Activated CD8-positive, alpha-beta memory T cell treated with anti-CD3 and anti-CD28 coated beads for 24 hours (primary cell): Measurements from ENCODE around the gene NUDT1.

Source experiments
- DNase-seq: peaks from one replicate; pipeline ENCODE4 v3.0.0-alpha.2; 2020

The NUDT1 gene

GRCh38 chr7:2205036-2205780 is 36.8 kb upstream of the NUDT1 start:
- DNase-seq: no peak

- no peak for DNase-seq
These were observed 33.3 kb upstream of the NUDT1 start for GRCh38 chr7:2208712-2209111.

- peak; percentile 76 for DNase-seq
These were observed 32.7 kb upstream of the NUDT1 start for GRCh38 chr7:2209146-2209960.

- DNase-seq: no peak
These were observed 32.1 kb upstream of the NUDT1 start for GRCh38 chr7:2209961-2210323.

GRCh38 chr7:2210551-2211258 is 31.3 kb upstream of the NUDT1 start:
- DNase-seq: no peak

DNA sequence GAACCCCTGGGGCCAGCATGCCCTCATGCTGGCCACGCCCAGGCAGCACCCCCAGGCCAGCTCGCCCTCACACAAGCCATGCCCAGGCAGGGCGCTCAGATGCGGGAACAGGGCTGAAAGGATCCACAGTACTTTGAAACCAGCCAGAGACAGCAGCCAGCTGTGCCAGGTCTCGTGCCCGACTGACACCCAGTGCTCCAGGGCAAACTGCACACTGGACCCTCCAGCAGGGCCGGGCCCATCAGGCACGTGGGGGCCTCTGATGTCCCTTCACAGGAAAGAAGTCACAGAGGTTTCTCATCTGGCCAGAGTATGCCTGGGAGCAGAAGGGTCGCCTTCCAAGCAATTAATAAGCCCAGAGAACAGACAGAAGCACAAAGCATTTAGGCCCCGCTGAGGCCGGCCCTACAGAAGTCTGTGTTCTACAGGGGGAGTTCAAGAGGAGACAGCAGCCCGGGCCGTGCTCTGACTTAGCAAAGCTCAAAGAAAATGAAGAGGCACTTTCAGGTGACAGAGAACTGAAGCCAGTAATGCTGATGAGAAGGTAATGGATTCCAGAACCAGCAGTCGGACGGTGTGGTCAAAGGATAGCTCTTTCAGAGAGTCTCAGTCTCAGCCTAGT is 30.7 kb upstream of the NUDT1 start:
- no peak for DNase-seq

- no peak for DNase-seq
These were observed 30.1 kb upstream of the NUDT1 start for GRCh38 chr7:2211926-2212325.

DNA sequence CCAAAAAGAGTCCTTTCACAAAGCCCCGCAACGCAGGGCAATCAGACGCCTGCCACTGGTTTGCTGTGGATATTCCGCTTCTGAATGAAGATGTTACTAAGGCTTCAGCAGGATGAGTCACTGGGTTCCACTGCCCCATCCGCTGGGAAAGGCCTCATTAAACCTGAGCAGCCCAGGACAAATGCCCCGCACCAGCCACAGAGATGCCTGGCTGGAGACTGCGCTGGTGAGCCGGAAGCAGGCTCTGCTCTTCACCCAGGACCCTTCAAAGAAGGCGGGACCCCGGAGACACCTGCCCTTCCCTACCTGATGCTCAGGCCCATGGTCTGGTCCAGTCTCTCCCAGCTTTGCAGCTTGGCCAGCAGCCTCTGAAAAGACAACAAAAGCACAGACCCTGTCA is 29.1 kb upstream of the NUDT1 start:
- no peak for DNase-seq

GRCh38 chr7:2213551-2214215 is 28.3 kb upstream of the NUDT1 start:
- DNase-seq: no peak

DNA sequence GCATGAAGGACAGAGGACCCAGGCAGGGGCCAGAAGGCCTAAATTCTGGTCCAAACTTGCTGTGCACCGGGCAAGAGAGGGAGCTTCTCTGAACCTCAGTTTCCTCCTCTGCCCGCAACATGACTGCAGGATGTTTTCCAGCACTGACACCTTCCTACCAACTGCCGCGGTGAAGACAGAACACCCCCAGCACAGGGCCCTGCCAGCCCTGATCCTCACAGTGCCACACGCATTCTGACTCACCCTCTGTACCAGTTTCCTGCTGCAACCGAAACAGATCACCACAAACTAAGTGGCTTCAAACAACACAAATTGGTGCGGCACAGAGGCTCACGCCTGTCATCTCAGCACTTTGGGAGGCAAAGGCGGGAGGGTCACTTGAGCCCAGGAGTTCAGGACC is 27.4 kb upstream of the NUDT1 start:
- no peak for DNase-seq

DNA sequence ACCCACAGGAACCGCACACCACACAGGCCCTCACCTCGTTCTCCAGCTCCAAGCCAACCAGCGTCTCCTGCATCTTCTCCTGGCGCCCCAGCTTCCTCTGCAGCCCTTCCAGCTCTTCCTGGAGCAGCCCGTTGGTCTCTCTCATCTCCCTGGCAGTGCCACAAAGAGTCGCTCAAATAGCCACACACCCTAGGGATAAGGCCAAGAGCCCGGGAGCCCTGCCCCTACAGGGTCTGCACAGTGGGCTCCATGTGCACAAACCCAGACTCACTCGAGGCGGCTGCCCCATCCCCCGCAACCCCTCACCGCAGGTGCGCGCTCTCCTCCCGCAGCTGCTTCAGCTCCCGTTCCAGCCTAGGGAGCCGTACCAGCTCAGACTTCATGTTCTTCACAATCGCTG is 26.2 kb upstream of the NUDT1 start:
- DNase-seq: no peak

GRCh38 chr7:2217206-2217605 is 24.8 kb upstream of the NUDT1 start:
- DNase-seq: no peak

DNA sequence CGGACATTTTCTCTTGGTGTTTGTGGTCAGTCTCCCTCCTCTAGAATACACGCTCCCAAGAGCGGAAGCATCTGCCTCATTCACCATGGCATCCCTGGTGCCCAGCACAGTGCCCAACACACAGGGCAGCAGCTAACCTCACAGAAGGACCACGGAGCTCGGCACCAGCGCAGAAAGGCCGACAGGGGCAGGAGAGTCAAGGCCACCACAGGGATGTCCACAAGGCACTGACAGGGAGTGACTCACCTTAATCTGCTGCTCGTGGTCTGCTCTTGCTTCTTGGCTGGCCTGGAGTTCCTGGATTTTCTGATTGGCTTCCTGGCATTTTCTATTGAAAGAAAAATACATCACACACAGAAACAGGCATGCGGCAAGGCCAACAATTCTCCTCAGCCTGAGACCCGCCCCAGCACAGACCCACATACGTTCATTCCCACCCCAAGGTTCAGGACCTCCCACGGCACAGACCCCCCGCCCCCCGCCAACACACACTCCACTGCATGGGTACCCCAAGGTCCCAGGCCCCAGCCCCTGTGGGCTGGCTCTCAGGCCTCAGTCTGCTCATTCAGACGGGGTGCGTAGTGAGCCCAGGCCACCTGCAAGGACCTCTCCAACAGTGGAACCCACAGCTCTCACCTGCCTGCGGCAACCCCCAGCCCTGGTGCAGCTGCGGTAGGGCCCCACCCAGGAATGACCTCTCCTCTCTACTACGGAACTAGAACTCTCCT is 24.1 kb upstream of the NUDT1 start:
- DNase-seq: no peak

GRCh38 chr7:2218444-2218785 is 23.6 kb upstream of the NUDT1 start:
- DNase-seq: no peak

- no peak for DNase-seq
These were observed 22.9 kb upstream of the NUDT1 start for GRCh38 chr7:2219136-2219535.

DNA sequence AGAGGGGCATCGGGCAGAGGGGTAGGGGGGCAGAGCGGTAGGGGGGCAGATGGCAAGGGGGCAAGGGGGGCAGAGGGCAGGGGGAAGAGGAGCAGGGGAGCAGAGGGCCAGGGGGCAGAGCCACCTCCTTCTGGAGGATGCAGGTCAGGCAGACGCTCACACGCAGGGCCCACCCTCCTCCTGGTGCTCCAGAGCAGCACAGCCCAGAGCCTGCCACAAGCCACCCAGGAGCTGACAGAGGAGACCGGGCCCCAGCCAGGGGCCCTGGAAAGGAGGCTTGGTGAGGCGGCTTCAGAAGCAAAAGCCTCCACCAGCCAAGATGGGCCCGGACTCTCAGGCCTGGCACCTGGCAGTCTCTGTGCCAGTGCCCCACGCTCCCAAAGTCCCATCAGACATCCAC is 22.4 kb upstream of the NUDT1 start:
- DNase-seq: no peak

GRCh38 chr7:2220030-2220429 is 22.0 kb upstream of the NUDT1 start:
- DNase-seq: no peak

DNA sequence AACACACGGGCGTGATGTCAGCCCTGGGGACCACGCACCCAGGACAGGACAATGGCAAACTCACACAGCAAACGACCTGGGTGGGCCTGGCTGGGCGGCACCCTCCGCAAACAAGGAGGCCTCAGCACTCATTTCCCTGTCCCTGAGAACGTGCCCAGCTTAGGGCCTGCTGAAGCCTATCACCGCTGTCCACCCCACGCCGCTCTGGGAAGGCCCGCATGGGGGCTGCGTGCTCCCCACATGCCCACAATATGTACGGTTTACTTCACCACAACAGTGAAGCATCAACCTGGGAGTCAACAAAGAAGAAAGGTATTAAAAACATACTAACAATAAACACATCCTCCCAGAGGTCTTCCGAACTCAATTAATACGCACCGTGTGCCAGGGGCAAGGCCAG is 21.5 kb upstream of the NUDT1 start:
- DNase-seq: no peak

- no peak for DNase-seq
These were observed 21.1 kb upstream of the NUDT1 start for GRCh38 chr7:2220954-2221353.

DNA sequence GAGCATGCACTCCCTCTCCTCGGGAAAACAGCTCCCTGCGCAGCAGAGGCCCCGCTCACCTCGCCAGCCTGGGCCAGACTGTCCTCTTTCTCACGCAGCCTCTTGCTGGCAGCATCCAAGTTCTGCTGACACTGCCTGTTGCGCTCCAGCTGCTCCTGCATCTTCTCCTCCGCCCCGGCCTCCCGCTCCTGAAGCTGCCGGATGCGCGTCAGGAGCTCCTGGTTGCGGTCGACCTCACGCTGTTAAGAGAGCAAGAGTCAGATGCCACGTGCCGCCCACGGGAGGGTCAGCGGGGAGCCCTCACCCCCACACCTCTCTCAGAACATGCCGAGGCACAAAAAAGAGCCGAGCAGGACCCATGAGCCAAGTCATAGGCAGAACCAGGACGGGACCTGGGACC is 19.5 kb upstream of the NUDT1 start:
- no peak for DNase-seq

DNA sequence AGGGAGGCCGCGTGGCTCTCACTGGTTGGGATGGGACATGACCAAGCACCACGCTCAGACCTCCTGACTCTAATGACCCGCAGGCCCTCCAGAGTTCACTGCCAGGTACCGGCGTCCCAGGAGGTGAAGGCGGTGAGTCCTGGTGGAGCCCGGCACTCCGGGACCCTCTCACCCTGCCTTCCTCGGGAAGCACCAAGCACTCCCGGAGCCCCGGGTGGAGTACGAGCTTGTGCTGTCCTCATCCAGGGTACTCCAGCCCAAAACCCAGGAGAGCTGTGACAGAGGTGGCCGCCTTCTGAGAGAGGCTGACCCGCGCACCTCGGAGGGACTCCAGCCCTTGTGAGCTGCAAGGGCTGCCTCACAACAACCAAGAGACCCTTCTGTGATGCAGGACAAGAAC is 18.7 kb upstream of the NUDT1 start:
- no peak for DNase-seq

DNA sequence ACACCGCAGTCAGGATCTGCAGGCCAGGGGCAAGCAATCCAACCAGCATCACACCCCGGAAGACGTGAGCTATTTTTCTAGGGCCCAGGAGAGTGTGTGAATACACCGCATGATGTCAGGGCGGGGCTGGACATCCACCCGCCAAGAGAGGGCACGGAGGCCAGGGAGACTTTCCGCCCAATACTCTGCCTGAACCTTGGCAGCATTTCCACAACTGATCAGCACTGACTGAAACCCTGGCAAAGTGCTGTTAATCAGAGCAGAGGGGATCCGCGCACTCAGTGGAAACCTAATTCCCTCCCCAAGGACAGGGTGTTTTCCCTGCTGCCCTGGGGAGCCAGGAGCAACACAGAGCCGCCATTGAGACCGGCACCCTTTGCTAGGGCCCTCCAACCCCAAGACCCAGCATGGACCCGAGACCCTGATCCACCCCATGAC is 17.5 kb upstream of the NUDT1 start:
- DNase-seq: no peak
